Measurements from ENCODE around the gene CHRM2. TPM values are rescaled to one million over a fixed set of nuclear protein-coding genes. Genes with fewer than 3 reads are reported as not detected.

Gene CHRM2
- total RNA-seq, 1 donor = under 0.01 TPM

DNA sequence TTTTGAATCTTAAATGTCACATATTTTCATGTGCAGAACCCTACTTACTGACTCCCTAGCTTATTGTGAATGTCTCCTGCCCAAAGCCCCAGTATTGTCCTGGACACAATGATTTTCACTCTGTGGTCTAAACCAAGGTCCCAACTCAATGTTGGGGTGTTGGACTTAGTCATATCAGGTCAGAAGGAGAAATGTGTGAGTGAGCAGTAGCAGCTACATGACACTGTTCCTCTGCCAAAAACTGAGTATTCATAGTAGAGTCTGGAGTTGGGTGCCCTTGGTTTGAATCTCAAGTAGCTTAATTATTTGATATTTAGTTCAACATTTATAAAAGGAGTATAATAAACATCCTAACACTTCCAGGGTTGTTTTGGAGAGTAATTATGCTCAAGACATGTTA is 141.0 kb downstream of the CHRM2 start:
- Histone ChIP-seq H3K9me3 (ENCODE audit: low read depth, low read length) (no peaks in the 10 kb centered on the region), H3K4me3 (ENCODE audit: low read length) (no peak overlapping the region), H3K4me1 (ENCODE audit: insufficient read depth, low read length) (no peaks in the 10 kb centered on the region), H3K27me3 (ENCODE audit: insufficient read depth, low read length) (no peaks in the 10 kb centered on the region)

DNA sequence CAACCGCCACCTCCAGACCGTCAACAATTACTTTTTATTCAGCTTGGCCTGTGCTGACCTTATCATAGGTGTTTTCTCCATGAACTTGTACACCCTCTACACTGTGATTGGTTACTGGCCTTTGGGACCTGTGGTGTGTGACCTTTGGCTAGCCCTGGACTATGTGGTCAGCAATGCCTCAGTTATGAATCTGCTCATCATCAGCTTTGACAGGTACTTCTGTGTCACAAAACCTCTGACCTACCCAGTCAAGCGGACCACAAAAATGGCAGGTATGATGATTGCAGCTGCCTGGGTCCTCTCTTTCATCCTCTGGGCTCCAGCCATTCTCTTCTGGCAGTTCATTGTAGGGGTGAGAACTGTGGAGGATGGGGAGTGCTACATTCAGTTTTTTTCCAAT is 146.6 kb downstream of the CHRM2 start:
- no peaks in the 10 kb centered on the region for H3K27me3 ChIP-seq (ENCODE audit: insufficient read depth, low read length)
- no peak overlapping the region for H3K4me3 ChIP-seq (ENCODE audit: low read length)
- H3K9me3 ChIP-seq (ENCODE audit: low read depth, low read length) = no peaks in the 10 kb centered on the region
- no peaks in the 10 kb centered on the region for H3K4me1 ChIP-seq (ENCODE audit: insufficient read depth, low read length)

DNA sequence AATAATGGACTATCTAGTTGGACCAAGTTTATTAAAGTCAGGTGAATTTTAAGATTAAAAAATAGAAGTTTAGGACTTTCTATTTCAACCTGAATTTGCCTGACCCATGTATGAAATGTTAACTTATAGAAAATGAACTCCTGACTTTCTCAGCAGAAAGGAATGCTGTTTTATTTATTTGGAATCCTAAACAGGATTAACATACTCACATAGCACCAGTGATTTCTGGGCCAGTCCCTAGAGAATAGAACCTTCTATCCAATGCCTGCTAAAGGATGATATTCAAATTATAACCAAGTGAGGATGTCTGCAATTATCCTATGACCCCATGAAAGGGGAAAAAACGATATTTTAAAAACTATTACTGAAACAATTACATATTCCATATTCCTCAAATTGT is 148.8 kb downstream of the CHRM2 start:
- Histone ChIP-seq H3K27me3 (ENCODE audit: insufficient read depth, low read length) (no peaks in the 10 kb centered on the region), H3K4me3 (ENCODE audit: low read length) (no peak overlapping the region), H3K9me3 (ENCODE audit: low read depth, low read length) (no peaks in the 10 kb centered on the region), H3K4me1 (ENCODE audit: insufficient read depth, low read length) (no peaks in the 10 kb centered on the region)

DNA sequence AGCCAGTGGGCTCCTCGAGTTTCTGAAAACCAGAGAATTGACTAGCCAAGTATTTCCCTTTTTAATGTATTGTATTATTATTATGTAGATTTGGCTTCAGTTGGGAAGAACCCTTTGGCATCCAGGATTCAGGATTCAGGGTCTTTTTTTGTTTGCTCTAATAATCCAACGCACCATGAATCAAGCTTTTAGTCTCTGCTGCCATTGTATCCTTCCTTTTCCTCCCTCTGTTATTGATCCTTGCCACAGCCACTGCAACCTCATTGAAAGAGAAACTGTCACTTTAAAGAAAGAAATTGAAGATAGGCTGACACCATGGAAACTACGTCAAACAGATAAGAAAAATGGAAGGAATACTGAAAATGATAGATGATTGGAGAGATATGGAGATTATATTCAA is 150.0 kb downstream of the CHRM2 start:
- Histone ChIP-seq H3K27me3 (ENCODE audit: insufficient read depth, low read length) (no peaks in the 10 kb centered on the region), H3K4me1 (ENCODE audit: insufficient read depth, low read length) (no peaks in the 10 kb centered on the region), H3K4me3 (ENCODE audit: low read length) (no peak overlapping the region), H3K9me3 (ENCODE audit: low read depth, low read length) (no peaks in the 10 kb centered on the region)

DNA sequence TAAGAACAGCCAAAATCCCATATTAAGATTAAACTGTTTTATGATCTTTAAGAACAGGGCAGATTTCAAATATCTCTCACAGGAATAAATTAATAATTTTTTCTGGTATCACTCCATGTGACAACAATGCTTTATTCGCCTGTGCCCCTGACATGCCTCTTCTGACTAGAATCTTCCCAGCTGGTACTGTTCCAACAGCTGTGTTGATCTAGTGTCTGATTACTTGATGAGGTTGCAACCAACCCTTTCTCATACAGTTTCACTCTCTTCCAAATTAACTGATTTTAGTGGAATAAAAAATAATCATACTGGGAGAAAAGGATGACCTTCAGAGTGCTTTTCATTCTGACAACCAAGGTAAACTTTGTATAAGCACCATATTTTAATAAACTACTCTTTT is 151.9 kb downstream of the CHRM2 start:
- no peaks in the 10 kb centered on the region for H3K4me1 ChIP-seq (ENCODE audit: insufficient read depth, low read length)
- H3K4me3 ChIP-seq (ENCODE audit: low read length) = no peak overlapping the region
- H3K9me3 ChIP-seq (ENCODE audit: low read depth, low read length) = no peaks in the 10 kb centered on the region
- H3K27me3 ChIP-seq (ENCODE audit: insufficient read depth, low read length) = no peaks in the 10 kb centered on the region

DNA sequence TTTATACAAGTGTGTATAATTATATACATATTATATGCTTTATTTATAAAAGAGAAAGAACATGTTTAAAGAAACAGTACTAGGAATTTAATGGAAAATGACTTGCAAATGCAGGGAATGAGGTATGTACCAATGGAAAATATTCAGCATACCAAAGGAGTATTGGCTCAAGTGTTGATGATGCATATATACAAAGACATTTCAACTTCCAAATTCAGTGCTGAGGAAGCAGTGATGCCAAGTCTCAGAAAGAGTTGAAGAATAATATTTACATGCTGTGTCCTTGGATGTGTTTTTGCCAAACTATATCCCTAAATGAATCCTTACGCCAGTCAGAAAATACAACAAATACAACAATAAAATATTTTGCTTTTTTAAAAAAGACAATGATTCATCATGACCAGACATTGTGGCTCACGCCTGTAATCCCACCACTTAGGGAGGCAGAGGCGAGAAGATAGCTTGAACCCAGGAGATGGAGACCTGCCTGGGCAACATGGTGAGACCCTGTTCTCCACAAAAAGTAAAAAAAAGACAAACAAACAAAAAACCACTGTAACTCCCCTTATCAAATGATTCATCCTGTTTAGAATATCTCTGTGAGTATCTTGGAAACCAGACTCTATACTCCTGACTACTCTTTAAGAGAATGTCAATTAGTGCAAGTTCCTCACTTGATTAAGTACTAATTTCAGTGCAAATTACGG is 157.2 kb downstream of the CHRM2 start:
- Histone ChIP-seq H3K4me1 (ENCODE audit: insufficient read depth, low read length) (no peaks in the 10 kb centered on the region), H3K9me3 (ENCODE audit: low read depth, low read length) (no peaks in the 10 kb centered on the region), H3K4me3 (ENCODE audit: low read length) (no peak overlapping the region), H3K27me3 (ENCODE audit: insufficient read depth, low read length) (no peaks in the 10 kb centered on the region)

DNA sequence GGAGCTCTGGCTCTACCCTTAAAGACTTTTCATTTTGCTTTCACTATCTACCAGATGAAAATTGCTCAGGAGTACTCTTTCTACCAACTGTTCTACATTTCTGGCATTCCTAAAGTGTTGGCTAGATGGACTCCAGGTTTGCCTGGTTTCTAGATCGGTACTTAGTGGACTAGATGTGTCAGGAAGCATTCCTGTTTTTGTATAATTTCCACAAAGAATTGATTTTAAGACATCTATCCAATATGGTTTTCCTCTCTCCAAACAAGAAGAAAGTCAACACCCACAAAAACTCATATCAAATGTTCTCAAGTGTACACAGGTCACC is 157.7 kb downstream of the CHRM2 start:
- no peaks in the 10 kb centered on the region for H3K27me3 ChIP-seq (ENCODE audit: insufficient read depth, low read length)
- no peaks in the 10 kb centered on the region for H3K4me1 ChIP-seq (ENCODE audit: insufficient read depth, low read length)
- no peak overlapping the region for H3K4me3 ChIP-seq (ENCODE audit: low read length)
- no peaks in the 10 kb centered on the region for H3K9me3 ChIP-seq (ENCODE audit: low read depth, low read length)

DNA sequence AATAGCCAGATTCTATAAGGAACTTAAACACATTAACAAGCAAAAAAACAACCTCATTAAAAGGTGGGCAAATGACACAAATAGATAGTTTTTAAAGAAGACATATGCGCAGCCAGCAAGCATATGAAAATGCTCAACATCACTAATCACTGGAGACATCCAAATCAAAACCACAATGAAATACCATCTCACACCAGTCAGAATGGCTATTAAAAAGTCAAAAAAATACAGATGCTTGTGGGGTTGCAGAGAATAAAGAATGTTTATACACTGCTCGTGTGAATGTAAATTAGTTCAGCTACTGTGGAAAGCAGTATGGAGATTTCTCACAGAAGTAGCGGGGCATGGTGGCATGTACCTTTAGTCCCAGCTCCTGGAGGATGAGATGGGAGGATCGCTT is 164.0 kb downstream of the CHRM2 start:
- Histone ChIP-seq H3K4me3 (ENCODE audit: low read length) (no peak overlapping the region), H3K9me3 (ENCODE audit: low read depth, low read length) (no peaks in the 10 kb centered on the region), H3K4me1 (ENCODE audit: insufficient read depth, low read length) (no peaks in the 10 kb centered on the region), H3K27me3 (ENCODE audit: insufficient read depth, low read length) (no peaks in the 10 kb centered on the region)

DNA sequence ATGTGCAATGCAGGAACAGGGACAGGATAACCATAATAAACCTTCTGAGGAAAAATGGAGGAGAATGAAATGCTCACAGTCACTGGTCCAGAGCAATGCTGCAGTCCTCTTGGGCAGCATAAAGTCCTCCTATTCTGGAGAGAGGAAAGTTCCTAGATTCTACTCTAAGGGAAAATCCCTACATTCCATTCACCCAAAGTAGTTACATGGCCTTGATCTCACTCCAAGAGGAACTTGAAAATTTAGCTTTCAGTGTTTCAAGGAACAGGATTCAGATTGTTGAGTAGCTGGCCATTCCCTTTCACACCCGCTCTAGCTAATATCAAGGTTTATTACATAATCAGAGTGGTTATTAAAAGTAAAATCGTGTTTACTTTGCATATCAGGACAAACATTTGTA is 168.3 kb downstream of the CHRM2 start:
- Histone ChIP-seq H3K4me3 (ENCODE audit: low read length) (no peak overlapping the region), H3K27me3 (ENCODE audit: insufficient read depth, low read length) (no peaks in the 10 kb centered on the region), H3K9me3 (ENCODE audit: low read depth, low read length) (no peaks in the 10 kb centered on the region), H3K4me1 (ENCODE audit: insufficient read depth, low read length) (no peaks in the 10 kb centered on the region)

DNA sequence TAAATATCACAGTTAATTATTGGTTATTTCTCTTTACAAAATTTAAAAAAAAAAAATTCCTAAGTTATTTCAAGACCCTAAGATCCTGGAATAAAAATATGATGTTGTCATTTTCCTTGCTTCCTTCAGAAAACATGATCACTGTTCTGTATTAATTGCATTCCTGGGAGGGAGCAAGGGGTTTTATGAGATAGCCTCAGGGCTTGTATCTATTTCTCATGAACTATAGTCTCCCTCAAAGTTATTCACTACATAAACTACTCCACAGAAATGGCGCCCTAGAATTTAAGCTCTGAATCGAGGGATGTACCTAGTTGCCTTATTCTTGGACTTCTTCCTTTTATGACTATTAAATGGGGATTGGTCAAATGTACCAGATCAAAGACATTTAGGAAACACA is 170.3 kb downstream of the CHRM2 start:
- Histone ChIP-seq H3K27me3 (ENCODE audit: insufficient read depth, low read length) (no peaks in the 10 kb centered on the region), H3K9me3 (ENCODE audit: low read depth, low read length) (no peaks in the 10 kb centered on the region), H3K4me3 (ENCODE audit: low read length) (no peak overlapping the region), H3K4me1 (ENCODE audit: insufficient read depth, low read length) (no peaks in the 10 kb centered on the region)

DNA sequence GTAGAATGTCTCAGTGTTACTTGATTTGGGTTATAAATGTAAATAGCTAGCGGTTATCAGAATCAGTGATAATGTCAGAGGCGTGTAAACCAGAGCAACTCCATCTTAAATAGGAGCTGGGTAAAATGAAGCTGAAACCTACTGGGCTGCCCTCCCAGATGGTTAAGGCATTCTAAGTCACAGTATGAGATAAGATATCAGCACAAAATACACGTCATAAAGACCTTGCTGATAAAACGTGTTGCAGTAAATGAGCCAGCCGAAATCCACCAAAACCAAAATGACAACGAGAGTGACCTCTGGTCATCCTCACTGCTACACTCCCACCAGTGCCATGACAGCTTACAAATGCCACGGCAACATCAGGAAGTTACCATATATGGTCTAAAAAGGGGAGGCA is 172.3 kb downstream of the CHRM2 start:
- Histone ChIP-seq H3K4me3 (ENCODE audit: low read length) (no peak overlapping the region), H3K9me3 (ENCODE audit: low read depth, low read length) (no peaks in the 10 kb centered on the region), H3K27me3 (ENCODE audit: insufficient read depth, low read length) (no peaks in the 10 kb centered on the region), H3K4me1 (ENCODE audit: insufficient read depth, low read length) (no peaks in the 10 kb centered on the region)

DNA sequence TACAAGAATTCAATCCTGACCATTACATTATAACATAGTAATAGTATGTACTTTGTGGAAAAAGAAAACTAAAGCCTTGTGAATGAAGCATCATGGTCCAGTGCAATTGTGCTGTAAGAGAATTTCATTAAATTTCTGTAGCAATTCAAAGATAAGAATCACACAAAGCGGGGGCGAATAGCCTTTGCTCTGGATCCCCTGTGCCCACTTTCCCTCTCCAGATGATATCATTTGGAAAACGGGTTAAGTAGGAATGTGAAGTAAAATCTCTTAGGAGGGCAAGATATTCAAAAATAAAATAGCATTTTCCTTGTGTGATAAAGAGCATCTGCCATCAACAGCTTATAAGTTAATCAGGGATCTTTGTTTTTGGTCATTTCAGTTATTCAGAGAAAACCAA is 177.1 kb downstream of the CHRM2 start:
- no peaks in the 10 kb centered on the region for H3K4me1 ChIP-seq (ENCODE audit: insufficient read depth, low read length)
- no peaks in the 10 kb centered on the region for H3K27me3 ChIP-seq (ENCODE audit: insufficient read depth, low read length)
- H3K4me3 ChIP-seq (ENCODE audit: low read length) = no peak overlapping the region
- H3K9me3 ChIP-seq (ENCODE audit: low read depth, low read length) = no peaks in the 10 kb centered on the region

DNA sequence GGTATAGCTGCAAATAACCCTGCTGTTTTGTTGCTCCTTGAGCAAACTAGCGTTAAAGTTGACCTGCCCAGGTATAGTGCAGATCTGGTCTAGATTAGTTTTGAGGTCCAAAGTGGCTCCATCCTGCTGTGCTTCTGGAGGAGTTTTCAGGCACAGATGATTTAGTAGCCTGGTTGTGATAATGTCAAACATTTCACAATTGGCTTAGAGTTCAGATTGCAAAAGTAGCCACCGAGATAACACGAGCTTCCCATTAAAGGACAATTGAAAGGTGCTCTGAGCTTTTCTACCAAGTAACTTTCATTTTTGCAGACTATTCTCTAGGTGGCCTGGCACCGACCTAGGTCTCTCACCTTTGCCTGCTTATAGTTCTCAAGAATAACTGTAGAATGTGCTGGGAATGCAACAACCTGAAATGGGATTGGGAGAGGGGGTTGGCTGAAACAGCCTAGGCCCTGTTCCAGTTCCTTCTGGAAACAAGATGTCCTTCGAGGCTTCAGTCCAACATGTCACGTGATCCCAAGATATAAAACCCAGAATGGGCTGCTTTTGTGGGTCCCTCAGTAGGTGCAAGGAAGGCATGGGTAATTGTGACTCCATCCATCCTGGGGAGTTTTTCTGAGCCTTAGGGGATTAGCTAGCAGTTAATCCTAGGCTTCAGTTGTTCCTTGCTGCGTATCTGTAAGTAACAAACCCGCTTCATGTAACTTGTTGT is 201.0 kb downstream of the CHRM2 start:
- no peak overlapping the region for H3K4me3 ChIP-seq (ENCODE audit: low read length)
- H3K4me1 ChIP-seq (ENCODE audit: insufficient read depth, low read length) = no peaks in the 10 kb centered on the region
- no peaks in the 10 kb centered on the region for H3K27me3 ChIP-seq (ENCODE audit: insufficient read depth, low read length)
- no peaks in the 10 kb centered on the region for H3K9me3 ChIP-seq (ENCODE audit: low read depth, low read length)
